Aorta (tissue), 5 donors: ENCODE results near the gene MVB12B. TPM values are rescaled to one million over a fixed set of nuclear protein-coding genes. Genes with fewer than 3 reads are reported as not detected.

Experiments
- ATAC-seq: fragments of 200-7000 bp; cut with Tn5 transposase; one replicate; pipeline ENCODE4 v1.9.1; 2022; ENCODE audit warnings: moderate library complexity; ENCODE audit not compliant: low FRiP score
- DNase-seq, 2 donors: peaks; one replicate each; pipeline ENCODE4 v3.0.0-alpha.2; 2020
- H3K27ac ChIP-seq, 2 donors: one replicate each; pipeline ENCODE4 v1.5.1; 2013; ENCODE audit warnings: low read length in 2 of 2, mild to moderate bottlenecking in 2 of 2, moderate library complexity in 2 of 2, control low read depth in 1 of 2, inconsistent platforms in 1 of 2, low read depth in 1 of 2
- H3K27me3 ChIP-seq, 2 donors: one replicate each; pipeline ENCODE4 v1.6.1; 2013; ENCODE audit warnings: control low read depth in 1 of 2, low read length in 1 of 2, mild to moderate bottlenecking in 1 of 2, moderate library complexity in 1 of 2; ENCODE audit not compliant: insufficient read depth in 2 of 2, control insufficient read depth in 1 of 2
- H3K36me3 ChIP-seq, 2 donors: one replicate each; pipeline ENCODE4 v1.6.1; 2013; ENCODE audit warnings: control low read depth in 1 of 2, low read length in 1 of 2, mild to moderate bottlenecking in 1 of 2; ENCODE audit not compliant: insufficient read depth in 2 of 2, control insufficient read depth in 1 of 2
- H3K4me1 ChIP-seq, 2 donors: one replicate each; pipeline ENCODE4 v1.6.1; 2013; ENCODE audit warnings: low read length in 2 of 2, control low read depth in 1 of 2, mild to moderate bottlenecking in 1 of 2, moderate library complexity in 1 of 2; ENCODE audit not compliant: insufficient read depth in 2 of 2, control insufficient read depth in 1 of 2
- H3K4me3 ChIP-seq, 2 donors: one replicate each; pipeline ENCODE4 v1.5.1; 2013; ENCODE audit warnings: low read length in 2 of 2, control low read depth in 1 of 2, mild to moderate bottlenecking in 1 of 2
- H3K9me3 ChIP-seq: one replicate; pipeline ENCODE4 v1.6.1; 2013; ENCODE audit warnings: mild to moderate bottlenecking, low read length; ENCODE audit not compliant: control insufficient read depth
- WGBS, 2 donors: extraction: QIAGEN DNeasy Blood & Tissue Kit; methylation state at CpG; one replicate each; pipeline ENCODE4 v1.1.7; 2013; 5-methylcytosine and 5-hydroxymethylcytosine counted together
- intact Hi-C, 2 donors: fragments of 100-400 bp; cut with DNase I; formaldehyde crosslinking; loops; one replicate each; pipeline versions ENCODE4 v1.14.2 to v1.15.0; 2022
- polyA plus RNA-seq, 2 donors: library from polyadenylated mRNA; stranded (reverse); fragments of 200-250 nt; gene quantifications; one replicate each; pipeline ENCODE4 v1.2.3, GENCODE V29; 2013
- total RNA-seq, 2 donors: library from RNA; stranded (reverse); fragmentation: NEBNext Ultra II Directional; extraction: Animal tissue kit (Norgen Biotek cat#: 25700); gene quantifications; one replicate each; pipeline ENCODE4 v1.2.1, GENCODE V29; 2021
- donor health status: healthy with polysubstance abuse.
- donor health status: Bipolar disorder and iron deficiency.
- donor health status: DM: no; HTN: no; CAD: no.
- donor health status: DM: no; HTN: no; CAD: no.
- donor health status: DM: yes; HTN: yes; CAD: no.

Gene MVB12B
- total and polyA plus RNA-seq, 4 donors = 2.0 to 25.5 (median 9.5) TPM

DNA sequence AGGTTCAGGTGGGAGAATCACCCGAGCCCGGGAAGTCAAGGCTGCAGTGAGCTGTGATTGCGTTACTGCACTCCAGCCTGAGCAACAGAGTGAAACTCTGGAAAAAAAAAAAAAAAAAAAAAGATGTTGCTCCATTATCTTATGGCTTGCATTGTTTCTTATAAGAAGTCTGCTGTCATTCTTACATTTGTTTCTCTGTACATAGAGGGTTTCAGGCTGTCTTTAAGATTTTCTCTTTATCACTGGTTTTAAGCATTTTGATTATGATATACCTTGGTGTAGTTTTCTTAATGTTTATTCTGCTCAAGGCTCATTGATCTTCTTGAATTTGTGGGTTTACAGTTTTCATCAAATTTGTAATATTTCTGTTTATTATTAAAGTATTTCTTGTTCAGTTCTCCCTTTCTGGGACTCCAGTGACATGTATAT is 35.2 kb downstream of the MVB12B start:
- ATAC-seq (no peak), DNase-seq (no peak)
- Histone ChIP-seq H3K9me3 (peaks cover 2% of the 10 kb centered on the region), H3K27ac (no peak overlapping the region), H3K27me3 (no peaks in the 10 kb centered on the region), H3K4me1 (no peaks in the 10 kb centered on the region), H3K36me3 (no peaks in the 10 kb centered on the region), H3K4me3 (no peak overlapping the region)
- intact Hi-C loops = no loop called here
- 95 to 100% methylated on average over 3 of the region's 3 CpGs for WGBS, 2 donors

DNA sequence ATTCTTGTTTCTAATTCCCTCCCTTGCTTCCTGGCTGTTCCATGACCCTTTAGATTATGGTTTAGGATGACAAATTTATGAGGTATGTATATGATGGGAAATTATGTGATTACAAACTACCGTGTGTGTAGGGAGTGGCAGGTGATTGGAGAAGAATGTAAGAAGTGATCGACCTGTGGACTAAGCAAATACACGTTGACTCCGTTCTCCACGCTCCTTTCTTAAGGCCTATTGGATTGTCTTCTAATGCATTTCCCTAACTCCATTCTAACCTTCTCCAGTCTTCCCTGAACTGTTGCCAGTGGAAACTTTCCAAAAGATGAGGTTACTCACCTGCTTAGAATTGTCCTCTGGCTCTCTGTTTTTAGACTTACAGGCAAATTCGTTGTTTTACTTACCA is 36.6 kb downstream of the MVB12B start:
- H3K27ac ChIP-seq = no peak overlapping the region
- ATAC-seq (no peak), DNase-seq (no peak)
- intact Hi-C loops = no loop called here
- H3K36me3 ChIP-seq = no peaks in the 10 kb centered on the region
- H3K4me1 ChIP-seq = no peaks in the 10 kb centered on the region
- no peaks in the 10 kb centered on the region for H3K27me3 ChIP-seq
- H3K9me3 ChIP-seq = peaks cover 2% of the 10 kb centered on the region
- H3K4me3 ChIP-seq = no peak overlapping the region
- 93 to 97% methylated on average over 6 of the region's 6 CpGs for WGBS, 2 donors

DNA sequence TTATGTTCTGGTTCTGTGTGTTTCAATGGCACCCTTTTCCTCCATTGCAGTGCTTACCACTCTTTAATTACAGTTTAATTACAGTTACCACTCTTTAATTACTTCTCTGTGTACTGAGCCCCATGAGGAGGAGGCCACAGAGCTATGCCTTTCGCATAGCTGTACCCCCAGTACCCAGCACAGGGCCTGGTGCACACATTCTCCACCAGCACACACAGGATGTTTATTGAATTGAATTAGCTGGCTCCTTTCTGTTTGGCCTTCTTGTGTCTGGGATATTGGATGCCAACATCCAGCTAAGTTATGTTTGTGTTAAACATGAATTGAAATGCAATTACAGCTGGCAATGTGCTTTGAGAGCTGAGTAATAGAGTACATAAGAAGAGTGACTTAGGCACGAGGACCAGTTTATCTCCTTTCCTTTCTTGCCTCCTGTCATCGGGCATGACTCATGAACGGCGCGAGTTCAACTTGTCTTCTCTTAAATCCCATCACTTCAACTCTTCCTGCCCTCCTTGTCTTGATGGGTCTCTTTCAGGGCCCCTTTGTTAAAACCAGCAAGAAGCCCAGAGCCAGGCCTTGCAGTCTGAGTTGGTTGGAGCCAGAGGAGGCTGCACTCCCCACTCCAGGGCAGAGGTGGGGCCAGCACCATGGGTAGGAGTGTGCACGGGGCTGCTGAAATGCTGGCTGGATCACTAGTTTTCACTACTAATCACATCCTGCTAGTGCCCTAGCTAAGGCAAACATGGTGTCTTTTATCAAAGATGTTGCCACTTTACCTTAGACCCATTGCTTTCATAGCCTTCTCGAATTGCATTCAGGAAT is 37.4 kb downstream of the MVB12B start:
- Histone ChIP-seq H3K27me3 (no peaks in the 10 kb centered on the region), H3K4me1 (no peaks in the 10 kb centered on the region), H3K9me3 (peaks cover 2% of the 10 kb centered on the region), H3K27ac (no peak overlapping the region), H3K4me3 (no peak overlapping the region), H3K36me3 (no peaks in the 10 kb centered on the region)
- no peak for ATAC-seq
- DNase-seq = no peak
- WGBS, 2 donors = 60 to 61% methylated on average over 8 of the region's 8 CpGs
- intact Hi-C loops = no loop called here

GRCh38 chr9:126365780-126366179 is 39.2 kb downstream of the MVB12B start:
- intact Hi-C loops = no loop called here
- no peak for DNase-seq
- 96% methylated on average over 3 of the region's 3 CpGs for WGBS, 2 donors

GRCh38 chr9:126366366-126367011 is 39.9 kb downstream of the MVB12B start:
- WGBS, 2 donors = 36 to 45% methylated on average over 13 of the region's 13 CpGs
- ATAC-seq (no peak), DNase-seq (no peak)
- H3K36me3 ChIP-seq = no peaks in the 10 kb centered on the region
- H3K4me1 ChIP-seq = no peaks in the 10 kb centered on the region
- H3K27me3 ChIP-seq = no peaks in the 10 kb centered on the region
- H3K27ac ChIP-seq = no peak overlapping the region
- intact Hi-C loops = no loop called here
- no peak overlapping the region for H3K4me3 ChIP-seq
- H3K9me3 ChIP-seq = peaks cover 2% of the 10 kb centered on the region

More at GRCh38 chr9:126365780-126366179, 39.2 kb downstream of the MVB12B start:
- Histone ChIP-seq H3K27ac (no peak overlapping the region), H3K4me1 (no peaks in the 10 kb centered on the region), H3K9me3 (peaks cover 2% of the 10 kb centered on the region), H3K27me3 (no peaks in the 10 kb centered on the region), H3K4me3 (no peak overlapping the region), H3K36me3 (no peaks in the 10 kb centered on the region)
- ATAC-seq = no peak

DNA sequence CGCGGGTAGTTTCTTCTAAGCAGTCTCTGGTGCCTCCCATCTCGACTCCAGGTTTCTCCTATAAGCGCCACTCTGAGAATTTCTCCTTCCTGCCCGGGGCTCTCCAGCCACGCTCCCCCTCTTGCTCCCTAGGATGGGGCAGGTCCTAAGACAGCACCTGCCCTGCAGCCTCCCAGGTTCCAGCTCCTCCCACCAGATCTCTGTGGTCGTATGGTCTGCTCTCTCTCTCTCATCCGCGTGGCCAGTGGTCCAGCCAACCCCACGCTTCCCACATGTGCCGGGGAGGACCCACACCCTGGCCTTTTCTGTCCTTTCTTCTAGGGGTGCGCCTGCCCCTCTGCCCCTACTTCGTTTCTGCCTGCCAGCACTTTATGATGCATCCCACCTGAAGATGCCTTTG is 40.5 kb downstream of the MVB12B start:
- no peak overlapping the region for H3K4me3 ChIP-seq
- no peaks in the 10 kb centered on the region for H3K36me3 ChIP-seq
- intact Hi-C loops = no loop called here
- H3K9me3 ChIP-seq = no peaks in the 10 kb centered on the region
- H3K4me1 ChIP-seq = no peaks in the 10 kb centered on the region
- H3K27ac ChIP-seq = no peak overlapping the region
- DNase-seq (no peak), ATAC-seq (no peak)
- 92 to 94% methylated on average over 13 of the region's 13 CpGs for WGBS, 2 donors
- H3K27me3 ChIP-seq = no peaks in the 10 kb centered on the region

GRCh38 chr9:126367616-126368015 is 41.0 kb downstream of the MVB12B start:
- intact Hi-C loops = no loop called here
- Histone ChIP-seq H3K9me3 (no peaks in the 10 kb centered on the region), H3K4me1 (no peaks in the 10 kb centered on the region), H3K27me3 (no peaks in the 10 kb centered on the region), H3K27ac (no peak overlapping the region), H3K36me3 (no peaks in the 10 kb centered on the region), H3K4me3 (no peak overlapping the region)
- ATAC-seq (no peak), DNase-seq (no peak)
- 89 to 92% methylated on average over 3 of the region's 3 CpGs for WGBS, 2 donors

- Histone ChIP-seq H3K4me3 (no peak overlapping the region), H3K36me3 (no peaks in the 10 kb centered on the region), H3K27me3 (no peaks in the 10 kb centered on the region), H3K27ac (no peak overlapping the region), H3K4me1 (no peaks in the 10 kb centered on the region), H3K9me3 (no peaks in the 10 kb centered on the region)
- 96 to 97% methylated on average over 7 of the region's 7 CpGs for WGBS, 2 donors
- DNase-seq (no peak), ATAC-seq (no peak)
- intact Hi-C loops = no loop called here
Measured at GRCh38 chr9:126368020-126368419, 41.4 kb downstream of the MVB12B start.
